GM18499 (cell line): ENCODE results near the gene ADCY1.

ENCODE experiments used
- ATAC-seq: cut with Tn5 transposase; IDR thresholded peaks from one replicate; pipeline ENCODE4 v1.9.1; 2021; ENCODE audit warnings: moderate number of reproducible peaks; ENCODE audit not compliant: insufficient read depth, unreplicated experiment

ADCY1 gene

GRCh38 chr7:45662540-45663166, 88.5 kb downstream of the ADCY1 start:
- ATAC-seq: no peak

GRCh38 chr7:45663167-45663921, 89.2 kb downstream of the ADCY1 start:
- ATAC-seq: no peak

DNA sequence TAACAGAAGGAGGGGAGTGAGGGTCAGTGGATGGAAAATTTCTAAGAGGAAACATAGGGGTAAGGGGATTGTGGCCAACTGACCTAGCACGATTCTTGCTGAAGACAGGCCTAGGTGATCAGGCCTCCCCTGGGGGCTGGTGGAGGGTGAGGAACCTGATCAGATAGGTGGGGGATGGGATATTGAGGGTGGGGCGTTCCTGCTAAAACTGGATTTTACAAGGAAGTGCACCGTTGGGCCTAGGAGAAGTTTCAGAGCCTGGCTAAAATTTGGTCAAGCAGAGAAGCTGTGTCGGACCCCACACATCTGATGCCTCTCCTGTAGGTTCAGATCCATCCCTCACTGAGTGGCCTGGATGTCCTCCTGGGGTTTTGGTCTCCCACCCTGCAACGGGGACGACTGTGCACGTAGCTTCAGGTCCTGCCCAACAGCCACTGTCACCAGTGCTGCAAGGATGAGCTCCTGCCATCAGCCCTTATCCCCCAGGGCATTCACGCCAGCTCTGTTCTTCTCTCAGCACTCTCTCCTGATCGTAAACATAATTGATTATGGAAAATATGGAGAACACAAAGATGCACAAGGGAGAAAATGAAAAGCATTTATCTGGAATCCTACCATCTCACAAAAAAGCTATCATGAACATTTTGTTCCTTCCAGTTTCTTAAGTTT, 89.9 kb downstream of the ADCY1 start:
- ATAC-seq: no peak

DNA sequence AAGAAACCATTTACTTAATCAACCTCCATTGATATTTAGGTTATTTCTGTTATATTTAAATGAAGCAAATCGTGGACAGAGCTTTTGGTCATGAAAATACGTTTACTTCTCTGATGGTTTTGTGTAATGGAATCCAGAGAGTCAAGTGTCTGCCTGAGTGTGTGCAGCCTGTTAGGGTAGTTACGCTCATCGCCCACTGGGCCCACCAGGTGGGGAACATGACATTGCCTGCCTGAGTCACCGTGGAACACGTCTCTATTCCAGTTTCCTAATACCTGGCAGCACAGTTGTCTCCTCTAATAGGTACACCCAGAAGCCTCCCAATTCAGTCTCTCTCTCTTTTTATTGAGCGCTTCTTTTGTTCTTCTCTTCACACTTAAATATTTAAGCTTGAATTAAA, 91.0 kb downstream of the ADCY1 start:
- ATAC-seq: no peak

DNA sequence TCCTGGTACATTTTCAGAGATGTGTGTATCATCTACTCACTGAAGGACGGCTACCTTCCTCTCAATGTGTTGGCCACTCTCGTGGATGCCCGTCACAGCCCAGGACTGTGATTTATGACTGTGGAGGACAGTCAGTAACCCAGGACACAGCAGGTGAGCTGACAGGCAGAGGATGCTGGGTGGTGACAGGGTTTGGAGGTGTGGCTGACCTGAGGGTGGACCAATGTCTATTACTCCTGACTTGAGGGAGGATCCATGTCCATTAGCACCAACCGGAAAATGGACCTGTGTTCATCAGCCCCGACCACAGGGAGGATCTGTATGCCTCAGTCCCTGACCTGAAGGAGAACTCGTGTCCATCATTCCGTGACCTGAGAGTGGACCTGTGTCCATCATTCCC, 96.1 kb downstream of the ADCY1 start:
- ATAC-seq: no peak

DNA sequence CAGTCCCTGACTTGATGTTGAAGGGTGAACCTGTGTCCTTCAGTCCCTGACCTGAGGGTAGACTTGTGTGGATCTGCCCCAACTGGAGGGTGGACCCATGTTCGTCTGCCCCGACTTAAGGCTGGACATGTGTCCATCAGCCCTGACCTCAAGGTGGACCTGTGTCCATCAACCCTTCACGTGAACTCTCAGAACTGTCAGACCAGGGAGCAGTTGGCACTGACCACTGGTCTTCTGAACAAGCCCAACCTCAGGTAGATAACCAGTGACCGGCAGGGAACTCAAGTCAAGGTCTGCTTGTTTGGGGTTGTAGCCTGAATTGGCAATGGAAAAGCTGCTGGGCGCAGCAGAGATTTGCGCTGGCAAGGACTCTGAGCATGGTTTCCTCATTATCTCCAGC, 96.5 kb downstream of the ADCY1 start:
- ATAC-seq: no peak

DNA sequence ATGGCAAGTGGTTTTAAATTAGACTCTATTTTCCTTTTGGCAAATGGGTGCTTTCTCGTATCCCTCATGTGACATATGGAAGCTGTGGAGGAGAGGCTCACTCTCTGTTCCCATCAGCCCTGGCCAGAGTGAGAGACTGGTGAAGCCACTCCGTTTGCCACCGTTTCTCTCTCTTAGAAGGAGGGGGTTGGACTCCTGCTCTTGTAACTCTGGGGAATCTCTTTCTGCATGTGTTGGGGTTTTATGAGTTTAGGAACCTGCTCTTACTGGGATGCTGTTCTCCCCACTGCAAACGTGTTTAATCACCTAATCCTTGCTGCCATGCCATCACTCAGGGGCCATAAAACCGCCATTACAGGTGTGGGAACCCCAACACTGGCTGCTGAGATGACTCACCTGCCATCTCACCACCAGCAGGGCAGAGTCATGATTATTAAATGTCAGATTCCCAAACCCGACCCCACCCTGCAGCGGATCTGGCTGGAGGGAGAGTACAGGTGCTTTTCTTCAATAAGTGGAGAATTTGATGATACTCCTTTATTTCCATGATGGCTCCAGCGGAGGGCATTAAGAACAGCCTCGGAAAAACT, 103.2 kb downstream of the ADCY1 start:
- no peak for ATAC-seq

- no peak for ATAC-seq
Observed at GRCh38 chr7:45679516-45679915, 105.3 kb downstream of the ADCY1 start.

- ATAC-seq: no peak
Observed at GRCh38 chr7:45680776-45681175, 106.6 kb downstream of the ADCY1 start.

DNA sequence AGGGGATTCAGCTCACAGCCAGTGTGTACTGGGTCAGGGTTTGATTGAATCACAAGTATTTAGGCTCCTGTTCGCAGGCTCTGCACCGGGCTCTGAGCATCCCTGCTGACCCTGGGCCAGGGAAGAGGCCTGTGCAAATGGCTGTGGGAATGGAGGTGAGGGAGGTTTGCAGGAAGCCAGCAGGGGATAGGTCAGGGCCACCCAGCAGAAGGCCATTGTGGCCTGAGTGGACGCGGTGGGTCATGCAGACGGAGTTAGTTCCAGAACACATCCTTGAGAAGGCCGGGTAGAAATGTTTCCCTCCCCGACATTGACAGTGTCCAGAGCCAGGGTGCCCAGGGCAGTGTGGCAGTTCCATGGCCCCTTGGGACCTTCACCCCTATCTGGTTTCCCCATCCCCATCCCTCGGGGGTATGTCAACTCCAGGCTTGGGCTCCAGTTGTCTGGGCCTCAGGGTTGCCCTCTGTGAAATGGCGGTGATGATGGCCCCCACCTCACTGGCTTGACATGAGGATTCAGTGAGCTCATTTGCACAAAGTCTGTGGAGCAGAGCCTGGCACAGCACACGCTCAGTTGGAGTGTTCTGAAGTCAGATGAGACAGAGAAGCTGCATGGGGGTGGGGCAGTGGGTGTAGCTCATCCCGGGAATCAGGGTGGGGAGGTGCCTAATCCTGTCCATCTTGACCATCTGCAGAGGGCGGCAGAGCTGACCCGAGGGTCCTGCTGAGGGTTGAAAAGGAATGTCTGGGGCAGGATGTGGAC, 107.6 kb downstream of the ADCY1 start:
- no peak for ATAC-seq

DNA sequence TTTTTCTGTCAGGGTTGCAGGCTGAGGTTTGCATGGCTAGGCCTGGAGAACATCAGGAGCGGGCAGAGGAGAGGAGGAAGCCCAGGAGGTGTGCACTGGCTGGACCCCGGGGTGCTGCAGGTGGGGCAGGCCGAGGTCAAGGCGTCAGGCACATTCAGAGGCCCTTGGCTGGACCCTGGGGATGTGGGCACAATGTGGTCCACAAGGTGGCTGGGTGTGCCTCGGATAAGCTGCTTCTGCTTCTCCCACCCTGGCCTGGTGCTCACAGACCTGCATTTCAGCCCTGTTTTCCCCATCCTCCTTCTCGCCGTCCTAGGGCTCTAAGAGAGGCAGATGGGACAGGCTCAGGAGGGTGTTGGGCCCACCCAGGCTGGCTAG, 108.2 kb downstream of the ADCY1 start:
- ATAC-seq: no peak

- no peak for ATAC-seq
Observed at GRCh38 chr7:45682836-45683555, 108.8 kb downstream of the ADCY1 start.

DNA sequence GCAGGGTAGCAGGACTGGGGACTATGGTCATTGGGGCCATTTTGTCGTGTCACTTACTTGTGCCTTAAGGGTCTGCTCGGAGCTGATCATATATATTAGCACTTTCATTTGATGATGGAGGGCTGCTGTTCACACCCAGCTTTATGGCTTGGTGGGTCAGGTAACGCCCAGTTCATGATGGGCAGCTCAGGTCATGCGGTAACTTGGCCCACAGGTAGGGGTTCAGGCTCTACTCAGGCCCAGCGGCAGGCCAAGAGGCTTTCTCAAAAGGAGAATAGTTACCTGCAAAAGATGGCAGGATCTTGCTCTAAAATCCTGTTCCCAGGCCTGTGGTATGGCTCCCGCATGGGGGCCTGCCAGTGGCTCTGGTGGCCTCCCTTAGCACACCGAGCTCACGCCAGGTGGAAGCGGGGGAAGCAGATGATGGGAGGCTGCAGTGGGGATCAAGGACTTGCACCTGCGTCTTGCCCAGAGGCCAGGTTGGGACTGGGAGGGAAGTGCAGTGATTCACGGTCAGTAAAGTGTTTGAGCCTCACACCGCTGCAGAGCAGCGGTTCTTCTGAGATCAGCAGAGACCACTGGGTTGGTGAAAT, 109.5 kb downstream of the ADCY1 start:
- no peak for ATAC-seq

- ATAC-seq: no peak
Observed at GRCh38 chr7:45684910-45685618, 110.9 kb downstream of the ADCY1 start.

DNA sequence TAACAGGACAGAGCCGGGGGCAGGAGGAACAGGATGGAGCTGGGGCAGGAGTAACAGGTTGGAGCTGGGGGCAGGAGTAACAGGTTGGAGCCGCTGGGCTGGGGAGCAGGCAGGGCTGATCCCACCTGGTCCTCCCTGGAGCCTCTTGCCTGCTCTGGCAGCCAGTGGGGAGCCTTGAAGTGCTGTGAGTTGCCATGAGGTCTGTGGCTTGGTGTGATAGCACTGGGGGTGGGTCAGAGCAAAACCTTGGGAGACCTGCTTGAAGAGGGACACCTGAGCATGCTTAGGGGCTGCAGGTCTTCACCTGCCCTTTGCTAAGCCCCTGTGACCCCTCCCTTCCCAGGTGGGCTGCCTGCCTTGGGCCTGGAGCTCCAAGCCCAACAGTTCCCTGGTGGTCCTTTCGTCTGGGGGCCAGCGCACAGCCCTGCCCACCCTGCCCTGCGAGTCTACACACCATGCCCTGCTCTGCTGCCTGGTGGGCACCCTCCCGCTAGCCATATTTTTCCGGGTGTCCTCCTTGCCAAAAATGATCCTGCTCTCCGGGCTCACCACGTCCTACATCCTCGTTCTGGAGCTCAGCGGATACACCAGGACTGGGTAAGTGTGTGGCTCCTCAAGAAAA, 111.6 kb downstream of the ADCY1 start:
- no peak for ATAC-seq

DNA sequence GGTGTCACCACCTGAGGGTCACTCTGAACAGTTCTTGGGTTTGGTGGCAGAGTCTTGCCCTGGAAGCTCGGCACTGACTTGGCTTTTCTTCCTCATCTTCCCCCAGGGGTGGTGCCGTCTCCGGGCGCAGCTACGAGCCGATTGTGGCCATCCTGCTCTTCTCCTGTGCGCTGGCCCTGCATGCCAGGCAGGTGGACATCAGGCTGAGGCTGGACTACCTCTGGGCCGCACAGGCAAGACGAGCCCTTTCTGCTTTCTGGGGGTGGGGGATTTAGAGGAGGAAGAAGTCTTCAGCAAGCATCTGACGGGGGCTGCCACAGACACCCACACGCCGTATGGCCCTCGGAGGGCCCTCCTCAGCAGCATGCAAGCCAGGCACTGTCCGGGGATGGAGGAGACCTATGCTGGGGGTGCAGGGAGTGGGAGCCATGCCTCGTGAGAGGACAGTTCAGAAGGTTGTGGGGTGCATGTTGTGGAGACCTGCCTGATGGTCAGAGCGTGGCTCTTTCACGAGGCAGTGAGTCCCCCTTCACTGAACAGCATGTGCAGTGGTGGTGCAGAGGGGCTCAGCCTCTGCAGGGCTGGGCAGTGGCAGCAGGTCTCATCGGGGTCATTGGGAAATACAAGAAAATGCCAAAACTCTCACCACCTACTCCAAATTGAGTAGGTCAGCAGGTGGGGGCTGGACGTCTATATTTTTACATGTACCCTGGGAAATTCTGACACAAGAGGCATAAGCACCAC, 112.4 kb downstream of the ADCY1 start:
- ATAC-seq: no peak

DNA sequence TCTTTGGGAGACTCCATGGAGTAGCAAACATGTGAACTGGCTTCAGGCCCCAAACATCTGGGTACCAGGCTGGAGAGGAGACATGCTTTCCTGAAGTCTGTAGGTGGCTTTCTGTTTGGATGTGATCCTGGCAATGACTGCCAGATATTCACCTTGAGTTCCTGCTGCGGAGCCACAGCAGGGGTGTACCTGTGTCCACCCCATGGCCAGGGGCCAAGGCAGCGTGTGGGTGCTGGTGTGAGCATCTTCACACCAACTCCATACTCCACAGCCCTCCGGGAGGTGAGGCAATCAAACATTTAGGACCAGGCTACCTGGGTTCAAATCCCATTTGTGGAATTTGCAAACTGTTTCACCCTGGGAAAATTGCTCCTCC, 113.0 kb downstream of the ADCY1 start:
- ATAC-seq: no peak

- ATAC-seq: no peak
Observed at GRCh38 chr7:45687721-45688120, 113.6 kb downstream of the ADCY1 start.
